GM19351 (cell line): ENCODE data around the gene IMPG1.
A peak's percentile ranks its signal among the peaks of the same experiment; 100 is the strongest.

ENCODE experiments used
- ATAC-seq: cut with Tn5 transposase; IDR thresholded peaks from one replicate; pipeline ENCODE4 v1.9.1; 2021; ENCODE audit warnings: mild to moderate bottlenecking, moderate library complexity; ENCODE audit not compliant: unreplicated experiment

Gene IMPG1

GRCh38 chr6:75893058-75893775 is 179.2 kb downstream of the IMPG1 start:
- ATAC-seq: peak; percentile 88

GRCh38 chr6:75892384-75892783 is 180.1 kb downstream of the IMPG1 start:
- ATAC-seq: no peak

GRCh38 chr6:75884822-75885221 is 187.6 kb downstream of the IMPG1 start:
- ATAC-seq: no peak

- ATAC-seq: no peak
These were observed 189.7 kb downstream of the IMPG1 start for GRCh38 chr6:75882734-75883133.

- ATAC-seq: no peak
These were observed 192.2 kb downstream of the IMPG1 start for GRCh38 chr6:75880305-75880704.

- ATAC-seq: no peak
These were observed 196.3 kb downstream of the IMPG1 start for GRCh38 chr6:75876152-75876551.

- ATAC-seq: no peak
These were observed 198.2 kb downstream of the IMPG1 start for GRCh38 chr6:75874224-75874623.
